Measurements from ENCODE around the gene CD47.

The CD47 gene

DNA sequence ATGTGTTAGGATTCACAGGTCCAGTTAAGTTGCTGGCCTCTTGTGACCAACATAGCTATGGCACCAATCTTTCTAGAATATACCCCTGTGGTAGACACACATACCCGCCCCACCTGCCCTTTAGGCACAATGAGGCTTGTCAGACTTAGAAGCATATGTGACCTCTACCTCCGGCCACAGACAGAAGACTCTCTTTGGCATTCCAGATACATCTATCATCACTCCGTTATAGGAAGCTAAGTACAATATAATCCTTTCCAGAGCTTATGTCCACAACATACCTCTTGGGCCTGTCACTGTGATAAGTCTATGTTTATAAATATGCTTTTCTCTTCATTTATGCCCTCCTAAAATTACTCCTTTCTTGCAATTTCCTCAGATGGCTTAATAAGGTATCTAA, 39.8 kb downstream of the CD47 start:
- DNase-seq (ENCODE audit: low spot score): no peak

DNA sequence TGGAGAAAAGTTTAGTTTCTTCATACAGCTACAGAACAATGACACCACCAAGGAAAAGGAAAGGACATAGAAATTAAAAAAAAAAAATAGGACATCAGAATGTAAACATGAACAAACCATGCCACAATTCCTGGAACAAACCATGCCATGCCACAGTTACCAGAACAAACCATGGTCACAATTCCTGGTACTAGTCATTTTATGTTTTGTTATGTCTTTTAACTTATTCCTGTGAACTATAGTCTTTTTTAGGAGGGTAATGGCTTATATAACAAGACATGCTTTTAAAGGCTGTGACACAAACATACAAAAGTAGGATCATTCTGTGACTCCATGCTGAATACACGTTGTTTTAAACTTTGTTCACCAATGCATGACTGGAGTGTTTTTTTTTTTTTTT, 42.8 kb downstream of the CD47 start:
- no peak for DNase-seq (ENCODE audit: low spot score)

DNA sequence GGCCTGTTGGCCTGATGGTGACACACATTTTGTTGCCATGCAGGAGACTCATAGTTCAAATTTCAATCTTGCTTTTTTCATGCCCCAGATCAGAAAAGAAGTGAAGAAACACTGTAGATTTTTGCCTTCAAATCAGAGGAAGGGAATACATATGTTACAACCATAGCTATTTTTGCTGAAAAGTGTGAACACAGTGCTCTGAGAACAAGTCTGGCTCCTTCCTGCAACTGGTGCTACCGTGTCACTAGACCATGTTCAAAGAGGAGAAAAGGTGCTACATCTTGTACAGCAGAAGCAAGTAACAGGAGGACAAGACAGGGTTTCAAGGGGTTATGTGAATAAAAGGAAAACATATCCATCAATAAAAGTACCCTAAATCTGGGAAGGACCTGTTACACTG, 44.6 kb downstream of the CD47 start:
- DNase-seq (ENCODE audit: low spot score): no peak

DNA sequence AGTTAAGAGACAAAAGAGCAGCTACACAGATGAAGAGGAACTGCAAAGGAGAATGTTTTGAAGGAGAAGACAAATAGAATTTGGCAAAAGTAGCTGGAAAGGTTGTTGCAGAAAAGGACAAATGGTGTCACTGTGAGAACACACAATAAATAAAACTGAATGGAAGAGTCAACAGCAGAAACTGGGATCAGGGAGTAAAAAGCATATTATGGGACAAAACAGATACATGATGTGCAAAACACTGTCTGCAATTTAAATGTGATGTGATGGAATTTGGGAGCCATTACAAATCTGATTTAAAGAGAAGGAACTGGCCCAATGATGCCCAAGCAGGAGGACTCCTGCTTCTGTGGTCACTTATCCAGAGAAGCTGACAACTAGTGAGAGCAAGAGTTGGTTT, 46.1 kb downstream of the CD47 start:
- no peak for DNase-seq (ENCODE audit: low spot score)

DNA sequence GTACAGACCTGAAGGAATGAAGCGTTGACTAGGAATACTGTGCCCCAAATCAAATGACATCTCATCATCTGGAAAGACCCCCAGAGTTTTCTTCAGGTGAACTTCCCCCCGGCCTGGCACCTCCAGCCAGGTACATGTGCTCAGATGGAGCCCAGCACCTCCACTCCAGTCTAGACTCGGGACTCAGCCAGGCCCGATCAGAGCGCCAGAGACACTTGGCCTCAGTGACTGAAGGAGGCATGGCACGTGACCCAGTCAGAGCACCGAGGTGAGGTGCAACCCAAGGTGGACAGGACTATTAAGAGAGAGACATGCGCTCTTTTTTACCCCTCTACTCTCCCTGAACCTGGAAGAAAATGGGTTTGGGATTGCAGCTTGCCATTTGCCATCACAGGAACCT, 48.5 kb downstream of the CD47 start:
- no peak for DNase-seq (ENCODE audit: low spot score)

DNA sequence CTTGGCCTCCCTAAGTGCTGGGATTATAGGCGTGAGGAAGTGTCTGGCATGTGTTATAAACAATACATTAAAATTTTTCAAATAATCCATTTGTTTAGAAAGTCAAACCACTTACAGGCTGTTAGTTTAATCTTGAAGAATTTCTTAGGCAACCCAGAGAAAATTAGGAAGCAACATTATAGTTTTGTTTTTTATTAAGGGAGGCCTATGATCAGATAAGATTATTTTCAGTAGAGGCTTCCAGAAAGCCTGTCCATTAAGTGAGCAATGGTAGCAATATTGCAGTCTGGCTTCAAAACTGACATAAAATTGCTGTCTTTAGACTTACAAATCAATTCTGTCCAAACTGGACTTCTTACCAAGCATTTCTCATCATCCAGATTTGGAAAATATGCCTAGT, 49.6 kb downstream of the CD47 start:
- no peak for DNase-seq (ENCODE audit: low spot score)

DNA sequence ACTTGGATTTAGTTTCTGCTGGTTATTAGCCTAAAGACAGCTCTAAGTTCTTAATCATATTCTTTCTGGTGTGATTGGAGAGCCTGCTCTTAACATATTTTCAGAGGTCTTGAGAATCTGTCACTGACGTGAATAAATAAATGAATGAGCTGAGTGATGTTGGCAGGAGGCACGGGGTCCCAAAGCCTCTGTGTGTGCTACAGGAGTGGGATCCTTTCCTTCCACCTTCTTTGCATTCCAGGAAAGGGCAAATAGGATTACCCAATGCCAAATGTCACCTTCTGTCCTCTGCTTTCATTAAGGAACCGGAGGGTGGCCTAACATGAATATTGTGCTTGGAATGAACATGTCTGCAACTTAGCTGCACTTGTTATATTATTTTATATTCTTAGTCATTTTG, 53.1 kb downstream of the CD47 start:
- no peak for DNase-seq (ENCODE audit: low spot score)

DNA sequence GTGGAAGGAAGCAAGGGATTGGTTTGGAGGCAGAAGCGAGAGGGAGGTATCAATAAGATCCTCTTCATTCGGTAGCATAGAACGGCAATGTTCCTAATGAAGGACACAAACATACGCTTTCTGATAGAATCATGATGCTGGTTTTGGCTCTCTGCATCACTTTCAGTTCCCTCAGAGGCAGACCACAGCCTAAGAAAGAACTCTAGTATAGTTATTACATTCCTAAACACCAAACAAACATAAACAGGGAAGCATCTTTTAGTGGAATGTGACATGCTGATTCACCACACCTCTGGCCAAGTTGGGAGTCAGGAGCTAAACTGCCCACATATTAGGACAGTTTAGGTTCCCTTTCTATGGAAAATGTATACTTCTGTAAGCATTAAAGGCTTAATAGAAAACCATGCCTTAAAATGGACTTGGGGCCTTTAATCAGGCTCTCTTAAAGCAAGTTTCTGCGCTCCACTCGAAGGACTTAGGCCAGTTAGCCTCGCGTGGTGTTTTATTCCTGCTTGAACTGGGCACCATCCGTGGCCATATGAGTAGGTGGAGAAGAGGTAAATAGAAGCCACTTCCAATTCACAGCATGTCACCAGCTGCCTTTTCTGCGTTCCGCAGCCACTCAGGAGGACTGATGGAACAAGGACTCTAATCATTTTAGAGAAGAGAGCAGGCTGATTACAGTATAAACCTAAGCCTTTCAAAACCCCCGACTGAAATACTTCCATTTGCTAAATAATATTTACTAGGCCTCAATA, 53.7 kb downstream of the CD47 start:
- no peak for DNase-seq (ENCODE audit: low spot score)

DNA sequence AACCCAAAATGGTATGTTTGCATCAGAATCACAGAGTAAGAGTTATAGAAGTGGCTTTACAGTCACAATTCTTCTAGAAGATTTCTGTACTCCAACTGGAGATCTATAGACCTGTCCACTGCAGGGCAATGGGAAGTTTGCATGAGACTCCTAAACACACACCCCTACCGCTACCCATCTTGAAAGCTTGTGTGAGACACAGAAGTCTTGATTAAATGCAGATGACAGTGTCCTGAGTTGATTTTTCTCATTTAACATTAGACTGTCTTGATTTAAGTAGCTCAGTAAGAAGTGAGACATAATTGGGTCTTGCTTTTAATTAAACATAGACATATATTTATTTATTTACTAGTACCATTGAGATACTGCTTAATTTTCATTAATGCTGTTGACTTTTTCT, 54.4 kb downstream of the CD47 start:
- no peak for DNase-seq (ENCODE audit: low spot score)

DNA sequence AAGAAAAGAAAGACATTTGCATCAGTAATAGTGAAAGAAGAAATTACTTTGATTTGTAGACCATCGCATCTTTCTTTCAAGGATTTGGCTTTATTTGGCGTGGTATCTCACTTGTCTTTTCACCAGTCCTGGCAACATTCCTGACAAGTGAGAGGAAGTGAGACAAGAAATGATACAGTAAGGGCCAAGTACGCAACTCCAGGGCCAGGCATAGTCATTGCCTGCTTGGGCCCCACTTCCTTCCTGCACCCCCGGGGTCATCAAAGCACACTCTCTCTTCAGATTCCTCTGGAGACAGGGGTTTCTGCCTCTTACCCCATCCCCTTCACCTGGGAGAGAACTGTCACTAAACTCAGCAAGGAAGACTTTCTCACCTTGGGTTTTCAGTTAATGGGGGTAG, 55.1 kb downstream of the CD47 start:
- DNase-seq (ENCODE audit: low spot score): no peak

DNA sequence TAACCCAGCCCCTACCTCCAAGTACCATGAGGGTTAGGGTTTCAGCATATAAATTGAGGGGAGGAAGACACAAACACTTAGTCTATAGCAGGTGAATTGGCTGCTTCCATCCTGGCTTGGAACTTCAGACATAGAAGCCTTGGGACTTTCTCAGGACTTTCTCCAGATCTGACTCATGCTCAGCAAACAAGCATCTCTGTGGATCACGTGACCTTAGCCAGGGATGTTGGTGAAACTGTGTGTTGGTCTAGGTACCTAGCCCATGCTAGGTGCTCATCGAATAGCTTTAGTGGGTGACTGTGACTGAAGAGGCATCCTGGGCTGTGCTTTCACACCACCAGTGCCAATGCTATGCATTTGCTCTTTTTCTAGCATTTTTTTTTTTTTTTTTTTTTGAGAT, 58.9 kb downstream of the CD47 start:
- DNase-seq (ENCODE audit: low spot score): no peak

DNA sequence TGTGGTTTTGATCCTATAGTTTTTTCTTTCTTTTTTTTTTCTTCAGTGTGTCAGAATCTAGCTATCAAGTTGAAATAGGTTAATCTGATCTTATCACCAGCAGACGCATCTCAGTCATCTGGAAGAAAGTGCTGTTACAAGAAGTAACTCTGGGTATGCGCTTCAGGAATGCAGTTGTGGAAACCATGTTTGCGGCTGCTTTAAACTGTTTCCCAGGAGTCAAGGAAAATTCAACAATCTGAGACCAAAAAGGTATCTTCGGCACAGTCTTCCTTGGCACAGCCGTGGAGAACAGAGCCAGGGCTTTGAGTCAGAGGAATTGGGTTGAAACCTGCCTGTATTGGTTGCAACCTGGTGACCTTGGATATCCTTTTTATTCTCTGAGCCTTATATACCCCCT, 59.9 kb downstream of the CD47 start:
- no peak for DNase-seq (ENCODE audit: low spot score)

DNA sequence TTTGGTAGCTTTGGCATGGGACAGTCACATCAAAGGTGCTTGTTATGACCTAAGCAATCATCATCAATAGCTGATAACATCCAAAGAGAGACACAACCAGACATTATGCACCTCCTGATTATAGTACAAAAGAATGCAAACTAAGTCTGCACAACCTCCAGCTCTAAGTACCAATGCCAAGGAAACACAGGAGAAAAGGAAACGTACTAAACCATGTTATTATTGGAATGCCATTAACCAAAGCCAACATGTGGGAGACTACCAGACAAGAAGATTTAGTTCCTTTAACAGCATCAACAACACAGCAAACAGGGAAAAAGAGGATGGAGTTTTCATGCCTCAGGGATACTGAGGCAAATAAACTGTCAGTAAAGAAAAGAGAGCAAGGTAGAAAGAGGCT, 61.4 kb downstream of the CD47 start:
- DNase-seq (ENCODE audit: low spot score): no peak

DNA sequence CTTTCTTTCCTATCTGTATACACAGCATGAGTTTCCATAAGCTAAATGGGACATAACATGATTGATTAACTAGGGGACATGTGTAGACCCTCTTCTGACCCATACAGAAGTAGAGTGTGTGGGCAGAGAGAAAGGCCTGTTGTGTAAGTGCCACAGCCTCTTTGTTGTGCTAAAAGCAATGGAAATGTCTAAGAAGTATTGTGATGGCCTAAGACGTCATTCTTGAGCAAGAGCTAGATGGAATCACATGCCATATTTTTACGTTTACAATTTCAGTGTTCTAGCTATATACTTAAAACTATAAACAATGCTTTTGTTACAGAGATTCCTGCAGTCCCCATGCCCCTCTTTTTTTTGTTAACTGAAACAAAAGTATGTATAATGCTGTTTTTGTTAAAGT, 61.9 kb downstream of the CD47 start:
- no peak for DNase-seq (ENCODE audit: low spot score)

DNA sequence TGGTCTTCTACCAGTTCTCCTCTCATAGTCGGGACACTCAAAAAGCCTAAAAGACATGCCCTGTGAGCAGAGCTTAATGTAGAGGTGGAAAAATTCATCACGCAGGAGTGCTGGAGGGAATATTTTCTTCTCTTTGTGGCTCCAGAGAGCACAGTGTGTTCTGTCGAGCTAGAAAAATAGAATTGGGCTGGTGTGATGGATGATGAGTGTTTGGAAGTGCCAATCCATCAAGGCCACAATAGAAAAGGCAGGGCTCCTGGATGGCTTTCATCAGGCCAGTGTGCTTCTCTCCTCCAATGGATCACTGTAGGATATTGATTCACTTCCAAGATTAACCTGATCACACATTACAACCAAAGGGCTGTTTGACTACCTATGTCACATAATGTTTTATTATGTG, 65.7 kb downstream of the CD47 start:
- no peak for DNase-seq (ENCODE audit: low spot score)

DNA sequence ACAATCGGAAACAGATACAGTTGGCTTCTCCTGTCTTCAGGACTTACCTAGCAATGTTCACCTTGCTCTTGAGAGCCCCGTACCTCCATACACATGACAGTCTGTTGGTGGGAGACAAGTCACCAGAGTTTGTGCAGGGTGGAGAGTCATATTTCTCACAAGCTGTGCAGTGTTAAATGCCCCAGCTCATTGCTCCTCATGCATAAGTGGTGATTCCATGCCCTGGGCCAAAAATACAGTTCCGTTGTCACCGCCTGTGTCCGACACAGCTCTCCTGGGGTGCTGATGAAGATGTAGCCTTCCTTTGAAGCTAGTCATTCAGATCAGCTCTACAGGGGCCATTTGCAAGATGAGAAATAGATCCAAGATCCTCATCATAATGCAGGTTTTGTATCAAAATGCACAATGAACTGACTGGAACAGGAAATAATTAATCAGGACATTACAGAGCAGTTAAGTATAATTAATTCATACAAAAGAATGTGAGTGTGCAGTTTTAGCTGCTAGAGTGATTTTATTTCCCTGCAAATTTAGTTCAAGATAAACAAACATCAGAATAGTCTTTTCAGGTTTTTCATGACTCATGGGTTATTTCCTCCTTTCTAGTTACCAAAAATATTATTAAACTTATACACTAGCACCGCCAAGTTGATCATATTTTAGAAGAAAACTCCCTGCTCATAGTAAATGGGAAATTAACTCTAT, 66.5 kb downstream of the CD47 start:
- no peak for DNase-seq (ENCODE audit: low spot score)

DNA sequence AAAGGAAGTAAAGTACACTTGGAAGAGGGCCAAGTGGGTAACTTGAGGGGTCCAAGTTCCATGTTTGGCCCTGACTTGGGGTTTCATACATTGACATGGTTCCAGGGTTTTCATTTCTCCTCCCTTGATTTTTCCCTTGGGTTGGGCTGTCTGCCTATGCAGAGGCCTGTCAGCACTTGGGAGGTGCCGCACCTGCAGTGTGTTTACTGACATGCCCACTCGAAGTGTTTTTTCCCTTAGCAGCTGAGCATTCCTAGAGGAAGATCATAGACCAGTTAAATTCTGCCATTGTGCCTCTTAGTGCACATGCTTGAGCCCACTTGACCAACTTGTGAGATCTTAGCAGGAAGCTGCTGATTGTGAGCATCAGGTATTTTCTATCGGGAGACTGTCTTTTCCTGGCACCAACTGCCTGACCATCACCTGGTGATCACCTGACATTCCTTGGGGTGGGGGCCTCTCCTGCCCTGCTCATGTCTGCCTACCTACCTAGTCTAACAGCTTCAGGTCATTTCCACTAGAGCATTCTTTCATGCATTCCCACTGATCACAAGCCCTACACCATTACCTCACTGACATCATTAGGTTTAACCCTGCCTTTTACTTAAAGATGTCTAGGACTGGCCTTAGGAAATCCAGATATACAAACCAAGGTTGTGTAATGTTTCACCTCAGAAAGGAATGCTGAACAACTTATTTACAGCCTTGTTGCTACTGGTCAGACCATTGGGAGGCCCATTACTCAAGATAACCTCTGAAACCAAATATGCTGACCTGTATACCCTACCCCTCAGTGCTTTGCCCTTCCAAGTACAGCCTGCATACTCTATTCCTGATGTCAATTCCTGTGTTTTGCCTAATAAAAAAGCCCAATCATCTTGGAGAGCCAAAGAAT, 68.3 kb downstream of the CD47 start:
- no peak for DNase-seq (ENCODE audit: low spot score)

DNA sequence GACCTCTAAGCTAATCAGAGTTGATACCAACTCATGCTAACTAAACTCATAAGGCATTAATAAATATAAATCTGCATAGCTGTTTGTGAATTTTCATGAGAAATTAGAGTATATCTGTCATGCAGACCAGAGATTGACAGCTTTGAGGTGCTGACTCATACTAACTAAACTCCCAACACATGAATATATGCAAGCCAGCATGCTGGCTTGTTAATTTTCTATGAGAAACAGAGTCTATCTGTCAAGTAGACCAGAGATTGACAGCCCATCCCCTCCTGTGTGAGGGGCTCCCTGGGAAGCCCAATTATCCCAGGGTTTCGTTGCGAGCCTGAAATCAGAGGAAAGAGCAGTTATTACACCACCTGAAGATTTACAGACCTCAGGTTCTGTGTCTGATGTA, 69.3 kb downstream of the CD47 start:
- DNase-seq (ENCODE audit: low spot score): no peak

DNA sequence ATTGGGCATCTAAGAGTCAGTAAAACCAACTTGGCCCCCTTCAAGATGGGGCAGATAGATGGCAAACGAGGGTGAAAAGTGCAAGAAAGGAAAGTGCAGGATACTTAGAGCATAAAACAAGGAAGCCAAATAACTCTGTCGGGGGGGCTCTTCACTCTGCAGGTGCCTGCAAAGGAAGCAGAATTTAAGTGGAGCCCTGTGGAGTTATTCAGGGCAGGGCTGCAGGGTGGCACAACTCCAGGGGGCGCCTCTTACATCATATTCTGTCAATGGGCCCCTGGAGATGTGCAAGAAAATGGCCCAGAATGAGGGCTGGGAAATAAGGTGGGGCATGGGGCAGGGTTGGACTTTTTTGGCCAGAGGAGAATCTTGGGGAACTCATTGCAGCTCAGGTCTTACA, 69.7 kb downstream of the CD47 start:
- DNase-seq (ENCODE audit: low spot score): no peak

DNA sequence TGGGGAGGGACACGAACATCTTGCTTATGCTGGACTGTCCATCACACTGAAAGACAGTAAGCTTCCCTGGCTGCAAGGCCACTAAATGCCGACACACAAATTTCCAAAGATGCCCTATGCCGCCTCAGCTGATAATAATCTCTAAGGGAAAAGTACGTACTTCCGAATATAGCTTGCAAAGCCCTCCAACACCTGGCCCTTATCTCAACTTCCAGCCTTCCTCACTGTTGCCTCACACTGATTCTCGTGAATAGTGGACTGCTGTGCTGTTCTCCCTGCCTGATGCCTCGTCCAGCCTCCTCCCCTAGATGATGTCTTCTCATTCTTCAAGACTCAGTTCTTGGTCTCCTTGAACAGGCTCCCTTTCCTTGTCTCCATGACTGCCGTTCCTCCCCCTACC, 72.3 kb downstream of the CD47 start:
- DNase-seq (ENCODE audit: low spot score): no peak

DNA sequence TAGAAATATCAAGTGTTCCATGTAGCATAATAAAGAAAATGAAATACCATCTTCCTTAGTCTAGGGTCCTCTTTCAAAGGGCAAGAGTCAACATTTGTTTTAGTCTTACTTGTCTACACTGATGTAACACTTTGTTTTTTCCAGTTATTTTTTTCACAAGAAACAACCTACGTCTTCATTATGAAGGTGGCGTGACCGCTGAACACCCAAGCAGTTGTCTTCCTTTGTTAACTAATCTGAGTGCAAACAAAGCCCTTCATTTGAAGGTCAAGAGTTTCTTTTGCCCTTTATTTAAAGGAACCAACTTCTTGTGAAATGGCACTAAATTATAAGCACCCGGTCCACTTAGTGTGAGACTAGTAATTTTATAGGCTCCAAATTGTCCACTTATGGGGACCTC, 73.2 kb downstream of the CD47 start:
- no peak for DNase-seq (ENCODE audit: low spot score)

DNA sequence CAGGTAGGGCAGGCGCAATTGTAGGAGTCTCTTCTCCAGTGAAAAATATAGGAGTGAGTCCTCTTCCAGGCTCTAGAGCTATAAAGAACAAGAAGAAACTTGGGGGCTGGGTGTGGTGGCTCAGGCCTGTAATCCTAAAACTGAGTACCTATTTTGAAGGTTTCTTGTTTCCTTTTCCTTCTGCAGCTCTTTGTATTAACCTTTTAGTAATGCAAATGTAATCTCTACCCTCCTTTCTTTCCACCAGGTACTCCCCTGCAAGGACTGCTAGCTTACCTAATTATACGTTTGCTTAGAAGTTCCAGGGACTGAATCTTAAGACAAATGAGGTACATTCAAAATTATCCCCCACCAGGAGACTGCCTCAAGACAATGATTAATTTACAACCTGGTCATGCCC, 75.9 kb downstream of the CD47 start:
- no peak for DNase-seq (ENCODE audit: low spot score)

Data from activated CD4-positive, alpha-beta T cell treated with anti-CD3 and anti-CD28 coated beads, Interleukin-2, Interleukin-4, amounts not matched to agents 100 ng/mL and 50 ng/mL, durations not matched to agents 16 hours and 8 hours (primary cell).